Colonic mucosa (tissue), 4 donors: ENCODE results near the gene ACADVL. TPM values are rescaled to one million over a fixed set of nuclear protein-coding genes. Genes with fewer than 3 reads are reported as not detected.

Experiments used
- DNase-seq: peaks from one replicate; pipeline ENCODE4 v3.0.0-alpha.2; 2020
- H3K27ac ChIP-seq: fragments of 200-600 bp; one replicate; pipeline ENCODE4 v1.8.0; 2021
- H3K27me3 ChIP-seq: fragments of 200-600 bp; one replicate; pipeline ENCODE4 v1.8.0; 2021
- H3K36me3 ChIP-seq: fragments of 200-600 bp; one replicate; pipeline ENCODE4 v1.8.0; 2021
- H3K4me1 ChIP-seq: fragments of 200-600 bp; one replicate; pipeline ENCODE4 v1.8.0; 2021; ENCODE audit warnings: mild to moderate bottlenecking
- H3K4me3 ChIP-seq: fragments of 200-600 bp; one replicate; pipeline ENCODE4 v1.8.0; 2021
- H3K9ac ChIP-seq, 2 donors: one replicate each; pipeline ENCODE4 v1.7.0; 2013; ENCODE audit warnings: control low read depth in 2 of 2, low read depth in 2 of 2, low read length in 2 of 2
- H3K9me3 ChIP-seq: fragments of 200-600 bp; one replicate; pipeline ENCODE4 v1.8.0; 2021
- intact Hi-C: fragments of 100-400 bp; cut with DNase I; formaldehyde crosslinking; loops from one replicate; pipeline ENCODE4 v1.14.1; 2022
- total RNA-seq, 2 donors: library from RNA; stranded (reverse); fragmentation: NEBNext Ultra II Directional in 1 of 2; extraction: Animal tissue kit (Norgen Biotek cat#: 25700) in 1 of 2; gene quantifications; one replicate each; pipeline ENCODE4 v1.2.1, GENCODE V29; 2021
- TF ChIP-seq, protein P1 (sequence below): fragments of 200-600 bp; IDR thresholded peaks from one replicate; pipeline ENCODE4 v1.8.0; 2022; ENCODE audit warnings: antibody characterized with exemption, mild to moderate bottlenecking
- donor health status: healthy.
- donor health status: DM: no; HTN: no; CAD: no.
- donor health status: DM: no; HTN: no; CAD: no.

Gene ACADVL
- total RNA-seq, 2 donors from 2014 or later, result 606 to 859 TPM

DNA sequence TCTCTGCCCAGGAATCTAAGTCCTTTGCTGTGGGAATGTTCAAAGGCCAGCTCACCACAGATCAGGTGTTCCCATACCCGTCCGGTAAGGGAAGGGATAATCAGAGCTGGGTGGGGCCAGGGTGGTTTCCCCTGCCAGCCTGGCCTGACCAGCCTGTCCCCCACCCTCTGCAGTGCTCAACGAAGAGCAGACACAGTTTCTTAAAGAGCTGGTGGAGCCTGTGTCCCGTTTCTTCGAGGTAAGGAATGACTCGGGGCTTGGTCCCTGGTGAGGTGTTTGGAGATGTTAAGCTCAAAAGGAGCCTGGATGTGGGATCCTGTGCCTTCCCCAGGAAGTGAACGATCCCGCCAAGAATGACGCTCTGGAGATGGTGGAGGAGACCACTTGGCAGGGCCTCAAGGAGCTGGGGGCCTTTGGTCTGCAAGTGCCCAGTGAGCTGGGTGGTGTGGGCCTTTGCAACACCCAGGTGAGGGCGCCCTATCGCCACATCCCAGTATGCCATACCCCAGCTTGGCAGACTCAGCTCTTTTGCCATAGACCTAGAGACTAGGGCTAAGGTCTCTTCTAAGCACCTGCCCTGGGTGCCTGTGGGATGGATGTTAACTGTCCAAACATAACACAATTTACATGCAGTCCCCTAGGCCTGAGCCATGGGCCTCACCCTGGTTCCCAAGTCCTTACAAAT is 997 bp downstream of the ACADVL start:
- peak overlapping the region; percentile 77 to 97 for H3K9ac ChIP-seq
- DNase-seq, result peak; percentile 70
- H3K4me1 ChIP-seq, result peaks cover 14% of the 10 kb centered on the region
- intact Hi-C loops, result no loop called here
- H3K9me3 ChIP-seq, result no peaks in the 10 kb centered on the region
- TF ChIP-seq, protein P1, sequence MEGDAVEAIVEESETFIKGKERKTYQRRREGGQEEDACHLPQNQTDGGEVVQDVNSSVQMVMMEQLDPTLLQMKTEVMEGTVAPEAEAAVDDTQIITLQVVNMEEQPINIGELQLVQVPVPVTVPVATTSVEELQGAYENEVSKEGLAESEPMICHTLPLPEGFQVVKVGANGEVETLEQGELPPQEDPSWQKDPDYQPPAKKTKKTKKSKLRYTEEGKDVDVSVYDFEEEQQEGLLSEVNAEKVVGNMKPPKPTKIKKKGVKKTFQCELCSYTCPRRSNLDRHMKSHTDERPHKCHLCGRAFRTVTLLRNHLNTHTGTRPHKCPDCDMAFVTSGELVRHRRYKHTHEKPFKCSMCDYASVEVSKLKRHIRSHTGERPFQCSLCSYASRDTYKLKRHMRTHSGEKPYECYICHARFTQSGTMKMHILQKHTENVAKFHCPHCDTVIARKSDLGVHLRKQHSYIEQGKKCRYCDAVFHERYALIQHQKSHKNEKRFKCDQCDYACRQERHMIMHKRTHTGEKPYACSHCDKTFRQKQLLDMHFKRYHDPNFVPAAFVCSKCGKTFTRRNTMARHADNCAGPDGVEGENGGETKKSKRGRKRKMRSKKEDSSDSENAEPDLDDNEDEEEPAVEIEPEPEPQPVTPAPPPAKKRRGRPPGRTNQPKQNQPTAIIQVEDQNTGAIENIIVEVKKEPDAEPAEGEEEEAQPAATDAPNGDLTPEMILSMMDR, result peak; percentile 48
- H3K27ac ChIP-seq, result peak overlapping the region; percentile 99
- no peaks in the 10 kb centered on the region for H3K27me3 ChIP-seq
- H3K36me3 ChIP-seq, result peaks cover 11% of the 10 kb centered on the region
- peak overlapping the region; percentile 96 for H3K4me3 ChIP-seq

DNA sequence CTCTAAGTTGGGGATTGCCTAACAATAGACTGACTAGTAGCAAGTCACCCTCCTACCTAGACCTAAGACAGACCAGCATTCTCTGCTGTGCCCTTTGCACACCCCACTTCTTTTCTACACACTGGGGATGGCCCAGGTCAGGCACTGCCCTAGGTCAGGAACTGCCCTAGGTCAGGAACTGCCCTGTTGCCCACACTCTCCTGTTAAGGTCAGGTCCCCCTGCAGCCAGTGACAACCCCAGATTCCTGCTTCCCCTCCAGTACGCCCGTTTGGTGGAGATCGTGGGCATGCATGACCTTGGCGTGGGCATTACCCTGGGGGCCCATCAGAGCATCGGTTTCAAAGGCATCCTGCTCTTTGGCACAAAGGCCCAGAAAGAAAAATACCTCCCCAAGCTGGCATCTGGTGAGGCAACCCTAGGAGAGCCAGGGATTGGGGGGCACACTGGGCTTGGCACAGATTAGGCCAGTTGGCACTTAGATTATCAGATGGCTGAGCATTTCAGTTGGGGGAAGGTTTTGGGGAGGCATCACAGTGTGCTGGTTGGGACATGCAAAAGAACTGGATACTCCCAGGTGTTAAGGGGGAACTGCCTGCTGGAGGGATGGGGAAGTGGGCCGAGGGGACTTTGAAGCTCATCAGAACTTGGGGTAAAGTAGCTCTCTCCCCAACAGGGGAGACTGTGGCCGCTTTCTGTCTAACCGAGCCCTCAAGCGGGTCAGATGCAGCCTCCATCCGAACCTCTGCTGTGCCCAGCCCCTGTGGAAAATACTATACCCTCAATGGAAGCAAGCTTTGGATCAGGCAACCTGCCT is 1.7 kb downstream of the ACADVL start:
- intact Hi-C loops, result no loop called here
- H3K4me1 ChIP-seq, result peaks cover 14% of the 10 kb centered on the region
- H3K36me3 ChIP-seq, result peaks cover 11% of the 10 kb centered on the region
- no peaks in the 10 kb centered on the region for H3K27me3 ChIP-seq
- TF ChIP-seq, protein P1, result no peak
- H3K27ac ChIP-seq, result peak overlapping the region; percentile 99
- no peak for DNase-seq
- no peaks in the 10 kb centered on the region for H3K9me3 ChIP-seq
- peak overlapping the region; percentile 96 for H3K4me3 ChIP-seq
- peak overlapping the region; percentile 77 to 97 for H3K9ac ChIP-seq

DNA sequence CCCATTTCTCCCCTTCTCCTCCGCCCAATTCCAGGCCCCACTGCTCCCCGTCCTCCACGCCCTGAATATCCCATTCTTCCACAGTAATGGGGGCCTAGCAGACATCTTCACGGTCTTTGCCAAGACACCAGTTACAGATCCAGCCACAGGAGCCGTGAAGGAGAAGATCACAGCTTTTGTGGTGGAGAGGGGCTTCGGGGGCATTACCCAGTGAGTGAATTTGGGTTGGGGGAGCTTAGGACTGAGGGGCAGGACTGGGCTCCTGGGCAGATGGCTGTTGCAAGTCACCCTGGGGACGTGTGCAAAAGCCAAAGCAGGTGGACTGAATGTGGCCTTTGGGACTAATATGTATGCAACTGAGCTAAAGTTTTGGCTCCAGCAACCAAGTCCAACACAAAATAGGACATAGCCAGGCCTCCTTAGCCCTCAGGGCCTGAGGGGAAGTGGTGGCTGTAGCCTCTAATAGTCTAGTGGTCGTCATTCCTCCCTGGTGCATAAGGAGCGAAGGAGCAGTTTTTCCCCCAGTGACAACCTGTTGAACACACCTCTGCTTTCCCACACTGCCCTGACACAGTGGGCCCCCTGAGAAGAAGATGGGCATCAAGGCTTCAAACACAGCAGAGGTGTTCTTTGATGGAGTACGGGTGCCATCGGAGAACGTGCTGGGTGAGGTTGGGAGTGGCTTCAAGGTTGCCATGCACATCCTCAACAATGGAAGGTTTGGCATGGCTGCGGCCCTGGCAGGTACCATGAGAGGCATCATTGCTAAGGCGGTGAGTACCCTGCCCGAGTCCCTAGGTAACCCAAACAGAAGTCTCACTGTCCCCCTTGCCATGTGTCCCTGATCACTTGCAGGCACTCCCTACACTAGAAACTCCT is 2.6 kb downstream of the ACADVL start:
- peak overlapping the region in 1 of 2 donors; percentile 77 for H3K9ac ChIP-seq
- H3K27ac ChIP-seq, result no peak overlapping the region
- DNase-seq, result no peak
- peaks cover 11% of the 10 kb centered on the region for H3K36me3 ChIP-seq
- no peak overlapping the region for H3K4me3 ChIP-seq
- TF ChIP-seq, protein P1, result no peak
- peaks cover 14% of the 10 kb centered on the region for H3K4me1 ChIP-seq
- H3K9me3 ChIP-seq, result no peaks in the 10 kb centered on the region
- intact Hi-C loops, result no loop called here
- H3K27me3 ChIP-seq, result no peaks in the 10 kb centered on the region

DNA sequence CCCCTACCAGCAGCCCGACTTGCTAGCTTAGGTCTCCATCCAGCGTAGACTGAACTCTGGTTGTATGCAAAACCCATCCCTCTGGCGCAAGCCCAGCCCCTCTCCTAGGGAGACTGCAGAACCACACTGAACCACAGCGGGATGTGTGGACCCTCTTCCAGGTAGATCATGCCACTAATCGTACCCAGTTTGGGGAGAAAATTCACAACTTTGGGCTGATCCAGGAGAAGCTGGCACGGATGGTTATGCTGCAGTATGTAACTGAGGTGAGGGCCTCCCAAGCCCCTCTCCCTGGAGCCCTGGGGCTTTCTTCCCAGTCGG is 3.2 kb downstream of the ACADVL start:
- DNase-seq, result no peak
- no peaks in the 10 kb centered on the region for H3K27me3 ChIP-seq
- intact Hi-C loops, result no loop called here
- peaks cover 11% of the 10 kb centered on the region for H3K36me3 ChIP-seq
- no peak overlapping the region for H3K4me3 ChIP-seq
- no peak overlapping the region for H3K27ac ChIP-seq
- no peaks in the 10 kb centered on the region for H3K9me3 ChIP-seq
- peaks cover 14% of the 10 kb centered on the region for H3K4me1 ChIP-seq
- TF ChIP-seq, protein P1, result no peak
- no peak overlapping the region for H3K9ac ChIP-seq

DNA sequence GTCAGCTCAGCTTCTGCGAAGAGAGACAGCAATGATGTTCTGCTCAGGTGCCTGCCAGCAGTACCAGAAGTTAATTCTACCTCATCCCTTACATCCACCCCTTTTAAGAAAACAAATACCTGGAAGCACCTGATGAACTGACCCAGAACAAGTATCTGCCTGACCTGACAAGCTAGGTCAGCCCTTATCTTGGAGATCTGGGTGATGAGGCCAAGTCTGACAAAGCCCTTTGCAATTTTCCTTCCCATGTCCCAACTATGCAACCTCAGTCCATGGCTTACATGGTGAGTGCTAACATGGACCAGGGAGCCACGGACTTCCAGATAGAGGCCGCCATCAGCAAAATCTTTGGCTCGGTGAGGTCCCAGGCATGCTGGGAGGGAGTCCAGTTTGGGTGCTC is 3.6 kb downstream of the ACADVL start:
- H3K27me3 ChIP-seq, result no peaks in the 10 kb centered on the region
- peaks cover 11% of the 10 kb centered on the region for H3K36me3 ChIP-seq
- no peak overlapping the region for H3K4me3 ChIP-seq
- H3K4me1 ChIP-seq, result peaks cover 14% of the 10 kb centered on the region
- DNase-seq, result no peak
- intact Hi-C loops, result no loop called here
- H3K9me3 ChIP-seq, result no peaks in the 10 kb centered on the region
- no peak overlapping the region for H3K27ac ChIP-seq
- TF ChIP-seq, protein P1, result no peak
- no peak overlapping the region for H3K9ac ChIP-seq
